Measurements from ENCODE around the gene ACER3.
"Not testable (repeated sequence)": the region's sequence is repeated elsewhere in the genome, so short reads cannot be mapped to it uniquely, and the experiment has no call there.

ACER3 gene

DNA sequence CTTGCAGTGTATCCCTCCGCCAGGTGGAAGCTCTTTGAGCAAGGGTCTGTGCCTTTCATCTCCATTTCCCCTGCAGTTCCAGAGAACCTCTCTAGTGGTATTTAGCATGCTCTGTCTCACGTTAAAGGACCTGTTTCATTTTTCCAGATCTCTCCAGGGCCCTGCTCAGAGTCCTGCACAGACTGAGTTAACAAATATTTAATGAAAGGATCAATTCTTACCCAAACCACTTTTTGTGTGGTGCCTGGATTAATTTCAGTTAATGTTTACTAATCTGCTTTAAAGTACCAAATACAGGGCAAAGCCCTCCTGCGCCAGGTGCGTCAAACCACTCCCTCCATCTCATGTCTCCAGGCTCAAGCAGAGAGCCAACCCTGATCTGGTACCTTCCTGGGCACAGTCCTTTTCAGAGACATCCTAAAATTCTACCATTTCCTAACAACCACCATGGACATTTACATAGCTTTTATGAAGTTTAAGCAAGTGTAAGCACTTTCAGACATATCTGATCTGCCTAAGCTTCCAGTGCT, 18.7 kb upstream of the ACER3 start:
- H3K36me3 Mint-ChIP-seq (ENCODE audit: insufficient read depth): no peaks in the 10 kb centered on the region
- no peak overlapping the region for H3K4me3 Mint-ChIP-seq
- no peaks in the 10 kb centered on the region for H3K4me1 Mint-ChIP-seq
- ATAC-seq (replicated peaks; ENCODE audit: extremely low read depth, poor library complexity, severe bottlenecking): no peak
- no peak for DNase-seq (ENCODE audit: low spot score in 2 of 2)
- no peaks in the 10 kb centered on the region for H3K9me3 Mint-ChIP-seq
- no peak overlapping the region for H3K27ac Mint-ChIP-seq (ENCODE audit: low read depth)
- H3K27me3 Mint-ChIP-seq: peaks cover 62% of the 10 kb centered on the region

DNA sequence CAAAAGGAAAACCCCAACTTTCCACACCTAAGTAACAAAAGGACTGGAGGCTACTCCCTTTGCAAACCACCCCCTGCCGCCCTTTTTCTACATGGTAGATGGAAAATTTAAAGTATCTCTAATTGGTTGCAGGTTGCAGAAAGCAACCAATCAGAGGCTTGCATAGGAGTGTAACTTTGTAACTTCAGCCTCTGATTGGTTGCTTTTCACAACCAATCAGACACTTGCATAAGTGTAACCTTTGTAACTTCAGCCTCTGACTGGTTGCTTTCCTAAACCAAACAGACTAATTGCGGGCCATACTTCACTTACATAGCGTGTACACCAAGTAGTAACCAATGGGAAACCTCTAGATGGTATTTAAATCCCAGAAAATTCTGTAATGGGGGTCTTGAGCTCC, 16.8 kb upstream of the ACER3 start:
- DNase-seq (ENCODE audit: low spot score in 2 of 2): no peak

GRCh38 chr11:76844511-76844910, 16.2 kb upstream of the ACER3 start:
- DNase-seq (ENCODE audit: low spot score in 2 of 2): no peak
- Mint-ChIP-seq H3K4me1 (no peaks in the 10 kb centered on the region), H3K27me3 (peaks cover 62% of the 10 kb centered on the region), H3K4me3 (no peak overlapping the region), H3K27ac (ENCODE audit: low read depth) (no peak overlapping the region), H3K36me3 (ENCODE audit: insufficient read depth) (no peaks in the 10 kb centered on the region), H3K9me3 (no peaks in the 10 kb centered on the region)
- no peak for ATAC-seq (replicated peaks; ENCODE audit: extremely low read depth, poor library complexity, severe bottlenecking)

More for the DNA sequence above, 16.8 kb upstream of the ACER3 start:
- Mint-ChIP-seq H3K27ac (ENCODE audit: low read depth) (no peak overlapping the region), H3K9me3 (no peaks in the 10 kb centered on the region), H3K27me3 (peaks cover 68% of the 10 kb centered on the region), H3K36me3 (ENCODE audit: insufficient read depth) (no peaks in the 10 kb centered on the region), H3K4me3 (no peak overlapping the region), H3K4me1 (no peaks in the 10 kb centered on the region)
- no peak for ATAC-seq (replicated peaks; ENCODE audit: extremely low read depth, poor library complexity, severe bottlenecking)

DNA sequence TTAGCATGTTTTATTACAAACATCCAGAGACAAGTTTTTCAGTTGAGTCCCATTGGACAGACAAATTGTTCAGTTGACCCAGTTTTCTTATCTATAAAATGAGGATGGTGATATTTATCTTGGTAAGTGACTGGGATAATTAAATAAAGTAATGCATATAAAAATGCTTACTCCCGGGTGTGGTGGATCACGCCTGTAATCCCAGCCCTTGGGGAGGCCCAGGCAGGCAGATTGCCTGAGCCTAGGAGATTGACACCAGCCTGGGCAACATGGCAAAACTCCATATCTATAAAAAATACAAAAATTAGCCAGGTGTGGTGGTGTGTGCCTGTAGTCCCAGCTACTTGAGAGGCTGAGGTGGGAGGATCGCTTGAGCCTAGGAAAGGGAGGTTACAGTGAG, 15.6 kb upstream of the ACER3 start:
- ATAC-seq (replicated peaks; ENCODE audit: extremely low read depth, poor library complexity, severe bottlenecking) (no peak), DNase-seq (ENCODE audit: low spot score in 2 of 2) (no peak)
- Mint-ChIP-seq H3K9me3 (no peaks in the 10 kb centered on the region), H3K36me3 (ENCODE audit: insufficient read depth) (no peaks in the 10 kb centered on the region), H3K4me3 (no peak overlapping the region), H3K4me1 (no peaks in the 10 kb centered on the region), H3K27me3 (peaks cover 57% of the 10 kb centered on the region), H3K27ac (ENCODE audit: low read depth) (no peak overlapping the region)

GRCh38 chr11:76846441-76846840, 14.3 kb upstream of the ACER3 start:
- no peak overlapping the region for H3K4me3 Mint-ChIP-seq
- no peaks in the 10 kb centered on the region for H3K4me1 Mint-ChIP-seq
- no peak for DNase-seq (ENCODE audit: low spot score in 2 of 2)
- H3K9me3 Mint-ChIP-seq: no peaks in the 10 kb centered on the region
- peaks cover 44% of the 10 kb centered on the region for H3K27me3 Mint-ChIP-seq
- no peak for ATAC-seq (replicated peaks; ENCODE audit: extremely low read depth, poor library complexity, severe bottlenecking)
- no peaks in the 10 kb centered on the region for H3K36me3 Mint-ChIP-seq (ENCODE audit: insufficient read depth)
- H3K27ac Mint-ChIP-seq (ENCODE audit: low read depth): no peak overlapping the region

GRCh38 chr11:76849376-76849775, 11.3 kb upstream of the ACER3 start:
- H3K4me1 Mint-ChIP-seq: no peaks in the 10 kb centered on the region
- no peaks in the 10 kb centered on the region for H3K36me3 Mint-ChIP-seq (ENCODE audit: insufficient read depth)
- H3K4me3 Mint-ChIP-seq: no peak overlapping the region
- DNase-seq (ENCODE audit: low spot score in 2 of 2) (no peak), ATAC-seq (replicated peaks; ENCODE audit: extremely low read depth, poor library complexity, severe bottlenecking) (no peak)
- no peak overlapping the region for H3K27ac Mint-ChIP-seq (ENCODE audit: low read depth)
- no peaks in the 10 kb centered on the region for H3K9me3 Mint-ChIP-seq
- H3K27me3 Mint-ChIP-seq: peaks cover 20% of the 10 kb centered on the region

DNA sequence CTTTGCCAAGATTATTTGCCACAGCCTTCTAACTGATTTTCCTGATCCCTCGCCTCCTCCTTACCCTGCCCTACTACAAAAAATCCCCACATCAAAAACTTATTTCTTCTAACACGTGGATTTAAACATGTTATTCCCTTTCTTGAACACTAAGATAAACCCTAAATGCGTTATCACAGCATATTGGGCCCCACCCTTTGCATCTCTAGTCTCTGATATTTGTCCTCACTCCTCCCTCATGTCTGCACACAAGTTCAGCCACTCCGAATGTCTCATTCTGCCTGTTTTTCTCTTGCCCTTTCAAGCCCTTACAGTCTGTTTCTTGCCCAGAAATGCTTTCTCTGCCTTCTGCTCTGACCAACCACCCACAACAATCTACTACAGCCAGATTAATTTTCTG, 10.6 kb upstream of the ACER3 start:
- no peaks in the 10 kb centered on the region for H3K9me3 Mint-ChIP-seq
- ATAC-seq (replicated peaks; ENCODE audit: extremely low read depth, poor library complexity, severe bottlenecking) (no peak), DNase-seq (ENCODE audit: low spot score in 2 of 2) (no peak)
- H3K36me3 Mint-ChIP-seq (ENCODE audit: insufficient read depth): no peaks in the 10 kb centered on the region
- no peaks in the 10 kb centered on the region for H3K4me1 Mint-ChIP-seq
- no peak overlapping the region for H3K4me3 Mint-ChIP-seq
- no peak overlapping the region for H3K27ac Mint-ChIP-seq (ENCODE audit: low read depth)
- peaks cover 15% of the 10 kb centered on the region for H3K27me3 Mint-ChIP-seq

DNA sequence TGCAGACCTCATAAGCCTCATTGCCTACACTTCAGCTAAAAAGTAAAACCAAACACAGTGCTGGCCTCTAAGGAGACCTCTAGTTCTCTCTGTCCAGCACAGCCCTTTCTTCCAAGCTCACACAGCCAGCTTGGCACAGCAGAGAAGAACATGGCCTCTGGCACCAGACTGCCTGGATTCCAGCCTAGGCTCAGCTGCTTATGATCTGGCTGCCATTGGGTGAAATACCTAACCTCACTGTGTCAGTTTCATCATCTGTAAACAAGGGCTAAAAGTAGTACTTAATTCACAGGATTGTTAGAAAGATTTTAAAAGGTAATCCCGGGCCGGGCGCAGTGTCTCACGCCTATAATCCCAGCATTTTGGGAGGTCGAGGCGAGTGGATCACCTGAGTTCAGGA, 9.9 kb upstream of the ACER3 start:
- peaks cover 15% of the 10 kb centered on the region for H3K27me3 Mint-ChIP-seq
- DNase-seq (ENCODE audit: low spot score in 2 of 2): no peak
- no peaks in the 10 kb centered on the region for H3K4me1 Mint-ChIP-seq
- no peak for ATAC-seq (replicated peaks; ENCODE audit: extremely low read depth, poor library complexity, severe bottlenecking)
- H3K36me3 Mint-ChIP-seq (ENCODE audit: insufficient read depth): no peaks in the 10 kb centered on the region
- H3K27ac Mint-ChIP-seq (ENCODE audit: low read depth): no peak overlapping the region
- no peaks in the 10 kb centered on the region for H3K9me3 Mint-ChIP-seq
- H3K4me3 Mint-ChIP-seq: no peak overlapping the region

DNA sequence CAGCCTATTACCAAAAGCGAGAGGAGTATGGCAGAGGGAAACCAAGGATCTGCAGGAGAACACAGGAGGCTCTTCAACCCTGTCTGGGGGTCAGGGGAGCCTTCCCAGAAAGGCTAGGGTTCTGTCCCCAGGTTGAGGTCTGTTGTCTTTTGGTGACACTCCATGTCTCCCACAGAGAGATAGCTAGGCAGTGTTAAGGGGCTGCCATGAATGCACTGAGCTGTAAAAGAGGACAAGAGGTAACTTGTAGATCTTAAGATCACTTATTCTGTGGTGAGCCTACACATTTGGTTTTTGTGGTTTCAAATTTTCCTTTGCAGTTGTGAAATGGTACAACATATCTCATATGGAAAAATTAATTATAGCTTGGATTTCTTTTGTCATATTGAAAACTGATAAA, 6.0 kb upstream of the ACER3 start:
- ATAC-seq (replicated peaks; ENCODE audit: extremely low read depth, poor library complexity, severe bottlenecking) (no peak), DNase-seq (ENCODE audit: low spot score in 2 of 2) (no peak)
- Mint-ChIP-seq H3K9me3 (no peaks in the 10 kb centered on the region), H3K4me1 (peaks cover 4% of the 10 kb centered on the region), H3K4me3 (no peak overlapping the region), H3K27me3 (no peaks in the 10 kb centered on the region), H3K27ac (ENCODE audit: low read depth) (no peak overlapping the region), H3K36me3 (ENCODE audit: insufficient read depth) (peaks cover 4% of the 10 kb centered on the region)

- not testable (repeated sequence) for H3K9me3 Mint-ChIP-seq; ATAC-seq (replicated peaks; ENCODE audit: extremely low read depth, poor library complexity, severe bottlenecking); H3K27ac Mint-ChIP-seq (ENCODE audit: low read depth); H3K4me1 Mint-ChIP-seq; H3K36me3 Mint-ChIP-seq (ENCODE audit: insufficient read depth); DNase-seq (ENCODE audit: low spot score in 2 of 2); H3K4me3 Mint-ChIP-seq; H3K27me3 Mint-ChIP-seq
These were observed 5.0 kb upstream of the ACER3 start for GRCh38 chr11:76855670-76856069.

GRCh38 chr11:76856106-76856505, 4.6 kb upstream of the ACER3 start:
- H3K4me3 Mint-ChIP-seq: no peak overlapping the region
- DNase-seq (ENCODE audit: low spot score in 2 of 2) (no peak), ATAC-seq (replicated peaks; ENCODE audit: extremely low read depth, poor library complexity, severe bottlenecking) (no peak)
- H3K4me1 Mint-ChIP-seq: peaks cover 4% of the 10 kb centered on the region
- H3K36me3 Mint-ChIP-seq (ENCODE audit: insufficient read depth): peaks cover 6% of the 10 kb centered on the region
- no peaks in the 10 kb centered on the region for H3K9me3 Mint-ChIP-seq
- no peaks in the 10 kb centered on the region for H3K27me3 Mint-ChIP-seq
- H3K27ac Mint-ChIP-seq (ENCODE audit: low read depth): no peak overlapping the region

DNA sequence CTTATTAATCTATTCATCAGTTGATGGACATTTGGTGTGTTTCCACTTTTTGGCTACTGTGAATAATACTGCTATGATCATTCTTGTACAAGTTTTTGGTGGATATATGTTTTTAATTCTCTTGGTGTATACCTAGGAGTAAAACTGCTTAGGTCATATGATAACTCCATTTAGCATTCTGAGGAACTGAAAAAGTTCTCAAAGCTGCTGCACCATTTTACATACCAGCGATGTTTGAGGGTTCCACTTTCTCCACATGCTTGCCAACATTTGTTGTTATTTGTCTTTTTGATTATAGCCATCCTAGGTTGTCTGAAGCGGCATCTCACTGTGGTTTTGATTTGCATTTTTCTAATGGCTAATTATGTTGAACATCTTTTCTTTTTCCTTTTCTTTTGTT, 4.1 kb upstream of the ACER3 start:
- no peak overlapping the region for H3K27ac Mint-ChIP-seq (ENCODE audit: low read depth)
- no peaks in the 10 kb centered on the region for H3K27me3 Mint-ChIP-seq
- ATAC-seq (replicated peaks; ENCODE audit: extremely low read depth, poor library complexity, severe bottlenecking): no peak
- no peak for DNase-seq (ENCODE audit: low spot score in 2 of 2)
- H3K4me3 Mint-ChIP-seq: no peak overlapping the region
- H3K4me1 Mint-ChIP-seq: peaks cover 9% of the 10 kb centered on the region
- no peaks in the 10 kb centered on the region for H3K9me3 Mint-ChIP-seq
- peaks cover 6% of the 10 kb centered on the region for H3K36me3 Mint-ChIP-seq (ENCODE audit: insufficient read depth)

- no peak overlapping the region for H3K4me3 Mint-ChIP-seq
- no peaks in the 10 kb centered on the region for H3K9me3 Mint-ChIP-seq
- no peak overlapping the region for H3K27ac Mint-ChIP-seq (ENCODE audit: low read depth)
- peaks cover 15% of the 10 kb centered on the region for H3K4me1 Mint-ChIP-seq
- peaks cover 6% of the 10 kb centered on the region for H3K36me3 Mint-ChIP-seq (ENCODE audit: insufficient read depth)
- DNase-seq (ENCODE audit: low spot score in 2 of 2) (no peak), ATAC-seq (replicated peaks; ENCODE audit: extremely low read depth, poor library complexity, severe bottlenecking) (no peak)
- H3K27me3 Mint-ChIP-seq: no peaks in the 10 kb centered on the region
These were observed 2.8 kb upstream of the ACER3 start for GRCh38 chr11:76857781-76858410.

Data from central memory CD8-positive, alpha-beta T cell (primary cell).